ENCODE data around the gene PARN. TPM values are rescaled to one million over a fixed set of nuclear protein-coding genes. Genes with fewer than 3 reads are reported as not detected.

PARN gene
- total RNA-seq, 6 experiments from 2014 or later = 12.1 to 28.0 (median 15.6) TPM

DNA sequence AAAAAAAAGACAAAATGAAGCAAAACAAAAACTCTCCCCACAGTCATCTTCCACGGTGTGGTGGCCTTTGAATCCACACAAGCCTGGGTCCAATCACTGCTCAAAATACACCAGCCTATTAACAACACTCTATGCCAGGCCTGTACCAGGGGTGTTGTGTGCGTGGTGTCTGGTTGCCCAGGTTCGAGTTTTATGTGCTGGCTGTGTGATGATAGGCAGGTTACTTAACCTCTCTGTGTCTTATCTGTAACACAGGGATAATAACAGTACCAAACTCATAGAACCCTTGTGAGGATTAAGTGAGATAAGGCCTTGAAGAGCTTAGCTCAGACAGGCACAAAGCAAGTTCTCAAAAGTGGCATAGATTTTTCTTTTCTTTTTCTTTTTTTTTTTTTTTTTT, 235.2 kb downstream of the PARN start:
- no peaks in the 10 kb centered on the region for H3K36me3 ChIP-seq
- no peak for ATAC-seq
- DNase-seq = no peak
- H3K27ac ChIP-seq = no peak overlapping the region
- 87% methylated on average over 3 of the region's 3 CpGs for WGBS (ENCODE audit: insufficient coverage, low coverage, low lambda C conversion rate, missing lambda C conversion rate)
- no peaks in the 10 kb centered on the region for H3K4me1 ChIP-seq
- H3K4me3 ChIP-seq = no peak overlapping the region
- no peaks in the 10 kb centered on the region for H3K9me3 ChIP-seq
- TF ChIP-seq, protein P1, sequence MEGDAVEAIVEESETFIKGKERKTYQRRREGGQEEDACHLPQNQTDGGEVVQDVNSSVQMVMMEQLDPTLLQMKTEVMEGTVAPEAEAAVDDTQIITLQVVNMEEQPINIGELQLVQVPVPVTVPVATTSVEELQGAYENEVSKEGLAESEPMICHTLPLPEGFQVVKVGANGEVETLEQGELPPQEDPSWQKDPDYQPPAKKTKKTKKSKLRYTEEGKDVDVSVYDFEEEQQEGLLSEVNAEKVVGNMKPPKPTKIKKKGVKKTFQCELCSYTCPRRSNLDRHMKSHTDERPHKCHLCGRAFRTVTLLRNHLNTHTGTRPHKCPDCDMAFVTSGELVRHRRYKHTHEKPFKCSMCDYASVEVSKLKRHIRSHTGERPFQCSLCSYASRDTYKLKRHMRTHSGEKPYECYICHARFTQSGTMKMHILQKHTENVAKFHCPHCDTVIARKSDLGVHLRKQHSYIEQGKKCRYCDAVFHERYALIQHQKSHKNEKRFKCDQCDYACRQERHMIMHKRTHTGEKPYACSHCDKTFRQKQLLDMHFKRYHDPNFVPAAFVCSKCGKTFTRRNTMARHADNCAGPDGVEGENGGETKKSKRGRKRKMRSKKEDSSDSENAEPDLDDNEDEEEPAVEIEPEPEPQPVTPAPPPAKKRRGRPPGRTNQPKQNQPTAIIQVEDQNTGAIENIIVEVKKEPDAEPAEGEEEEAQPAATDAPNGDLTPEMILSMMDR (IDR thresholded peaks at IDR 0.05) = no peak
- no peak for TF ChIP-seq POLR2A (IDR thresholded peaks at IDR 0.05)
- intact Hi-C loops (cut with DNase I) = no loop called here
- no peaks in the 10 kb centered on the region for H3K27me3 ChIP-seq

DNA sequence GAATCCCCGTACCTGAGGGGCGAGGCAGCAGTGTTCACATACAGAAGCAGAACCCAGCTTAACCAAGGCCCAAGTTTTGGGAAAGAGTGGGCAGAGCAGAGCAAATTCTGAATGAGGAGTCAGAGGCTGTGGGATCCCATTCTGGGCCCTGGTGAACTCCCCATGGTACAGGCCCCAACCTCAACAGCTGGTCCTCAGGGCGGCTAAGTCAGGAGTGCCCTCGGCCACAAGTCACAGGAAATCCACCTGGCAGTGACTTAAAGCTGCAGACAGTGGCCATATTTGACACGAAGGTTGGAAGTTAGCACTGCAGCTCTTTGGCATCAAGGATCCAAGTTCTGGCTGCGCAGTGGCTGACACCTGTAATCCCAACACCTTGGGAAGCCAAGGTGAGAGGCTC, 237.1 kb downstream of the PARN start:
- no peak overlapping the region for H3K4me3 ChIP-seq
- no peaks in the 10 kb centered on the region for H3K36me3 ChIP-seq
- DNase-seq (no peak), ATAC-seq (no peak)
- TF ChIP-seq, protein P1 (IDR thresholded peaks at IDR 0.05) = no peak
- no peak for TF ChIP-seq POLR2A (IDR thresholded peaks at IDR 0.05)
- 100% methylated on average over 2 of the region's 6 CpGs for WGBS (ENCODE audit: insufficient coverage, low coverage, low lambda C conversion rate, missing lambda C conversion rate)
- H3K27ac ChIP-seq = no peak overlapping the region
- H3K4me1 ChIP-seq = no peaks in the 10 kb centered on the region
- intact Hi-C loops (cut with DNase I) = no loop called here
- no peaks in the 10 kb centered on the region for H3K27me3 ChIP-seq
- H3K9me3 ChIP-seq = no peaks in the 10 kb centered on the region

DNA sequence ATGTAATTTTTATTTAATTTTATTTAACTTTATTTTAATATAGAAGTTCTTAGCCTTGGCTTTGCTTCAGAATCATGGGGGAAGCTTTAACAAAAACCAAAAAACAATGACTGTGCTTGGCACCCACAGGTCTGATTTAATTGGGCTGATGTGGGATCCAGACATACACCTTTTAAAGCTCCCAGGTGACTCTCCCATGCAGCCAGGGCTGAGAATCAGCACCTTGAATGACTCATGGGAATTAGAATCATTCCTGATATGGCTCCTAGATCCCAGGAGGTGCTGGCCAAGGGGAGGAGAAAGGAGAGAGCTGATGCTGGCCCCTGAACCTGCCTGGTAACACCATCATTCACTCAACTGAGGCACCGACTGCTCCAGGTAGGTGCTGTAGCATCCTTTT, 240.7 kb downstream of the PARN start:
- intact Hi-C loops (cut with DNase I) = no loop called here
- no CpG with 5 or more reads among the region's 1 CpG for WGBS (ENCODE audit: insufficient coverage, low coverage, low lambda C conversion rate, missing lambda C conversion rate)
- Histone ChIP-seq H3K4me1 (no peaks in the 10 kb centered on the region), H3K36me3 (no peaks in the 10 kb centered on the region), H3K27me3 (no peaks in the 10 kb centered on the region), H3K9me3 (no peaks in the 10 kb centered on the region), H3K27ac (no peak overlapping the region), H3K4me3 (no peak overlapping the region)
- ATAC-seq (no peak), DNase-seq (no peak)
- TF ChIP-seq, protein P1 (IDR thresholded peaks at IDR 0.05) = no peak
- no peak for TF ChIP-seq POLR2A (IDR thresholded peaks at IDR 0.05)

DNA sequence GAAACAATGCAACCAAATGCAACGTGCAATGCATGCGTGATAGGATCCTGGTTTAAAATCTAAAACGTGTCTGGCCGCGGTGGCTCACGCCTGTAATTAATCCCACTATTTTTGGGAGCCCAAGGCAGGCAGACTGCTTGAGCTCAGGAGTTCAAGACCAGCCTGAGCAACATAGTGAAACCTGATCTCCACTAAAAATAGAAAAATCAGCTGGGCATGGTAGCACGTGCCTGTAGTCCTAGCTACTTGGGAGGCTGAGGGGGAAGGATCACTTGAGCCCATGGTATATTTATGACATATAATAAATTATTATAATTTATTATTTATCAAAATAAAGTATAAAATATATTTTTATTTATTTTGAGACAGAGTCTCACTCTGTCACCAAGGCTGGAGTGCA, 241.8 kb downstream of the PARN start:
- Histone ChIP-seq H3K27me3 (no peaks in the 10 kb centered on the region), H3K9me3 (no peaks in the 10 kb centered on the region), H3K36me3 (no peaks in the 10 kb centered on the region), H3K4me1 (no peaks in the 10 kb centered on the region), H3K27ac (no peak overlapping the region), H3K4me3 (no peak overlapping the region)
- DNase-seq (no peak), ATAC-seq (no peak)
- 86% methylated on average over 7 of the region's 7 CpGs for WGBS (ENCODE audit: insufficient coverage, low coverage, low lambda C conversion rate, missing lambda C conversion rate)
- TF ChIP-seq POLR2A (IDR thresholded peaks at IDR 0.05) = no peak
- TF ChIP-seq, protein P1 (IDR thresholded peaks at IDR 0.05) = no peak
- intact Hi-C loops (cut with DNase I) = no loop called here

DNA sequence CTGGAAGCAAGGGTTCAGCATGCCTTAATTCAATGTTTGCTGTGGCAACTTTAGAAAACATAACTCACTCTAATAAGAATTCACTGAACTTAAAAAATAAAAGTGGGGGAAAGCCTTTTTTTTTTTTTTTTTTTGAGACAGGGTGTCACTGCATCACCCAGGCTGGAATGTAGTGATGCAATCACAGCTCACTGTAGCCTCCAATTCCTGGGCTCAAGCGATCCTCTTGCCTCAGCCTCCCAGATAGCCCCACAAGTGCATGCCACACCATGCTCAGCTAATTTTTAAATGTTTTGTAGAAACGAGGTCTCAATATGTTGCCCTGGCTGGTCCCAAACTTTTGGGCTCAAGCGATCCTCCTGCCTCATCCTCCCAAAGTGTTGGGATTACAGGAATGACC, 243.9 kb downstream of the PARN start:
- no peaks in the 10 kb centered on the region for H3K9me3 ChIP-seq

More for the DNA sequence above, 243.9 kb downstream of the PARN start:
- no peak overlapping the region for H3K27ac ChIP-seq
- H3K4me3 ChIP-seq = no peak overlapping the region
- no peaks in the 10 kb centered on the region for H3K36me3 ChIP-seq
- TF ChIP-seq POLR2A (IDR thresholded peaks at IDR 0.05) = no peak
- TF ChIP-seq, protein P1 (IDR thresholded peaks at IDR 0.05) = no peak
- no peaks in the 10 kb centered on the region for H3K27me3 ChIP-seq
- DNase-seq = no peak
- no peak for ATAC-seq
- no peaks in the 10 kb centered on the region for H3K4me1 ChIP-seq
- intact Hi-C loops (cut with DNase I) = no loop called here
- WGBS (ENCODE audit: insufficient coverage, low coverage, low lambda C conversion rate, missing lambda C conversion rate) = 75% methylated on average over 3 of the region's 3 CpGs

All from right lobe of liver (tissue), 6 donors.